GM19438 (cell line): ENCODE measurements around the gene ZNF516.

Experiments used
- ATAC-seq: cut with Tn5 transposase; IDR thresholded peaks from one replicate; pipeline ENCODE4 v1.9.1; 2021; ENCODE audit warnings: low read depth; ENCODE audit not compliant: unreplicated experiment

ZNF516 gene

DNA sequence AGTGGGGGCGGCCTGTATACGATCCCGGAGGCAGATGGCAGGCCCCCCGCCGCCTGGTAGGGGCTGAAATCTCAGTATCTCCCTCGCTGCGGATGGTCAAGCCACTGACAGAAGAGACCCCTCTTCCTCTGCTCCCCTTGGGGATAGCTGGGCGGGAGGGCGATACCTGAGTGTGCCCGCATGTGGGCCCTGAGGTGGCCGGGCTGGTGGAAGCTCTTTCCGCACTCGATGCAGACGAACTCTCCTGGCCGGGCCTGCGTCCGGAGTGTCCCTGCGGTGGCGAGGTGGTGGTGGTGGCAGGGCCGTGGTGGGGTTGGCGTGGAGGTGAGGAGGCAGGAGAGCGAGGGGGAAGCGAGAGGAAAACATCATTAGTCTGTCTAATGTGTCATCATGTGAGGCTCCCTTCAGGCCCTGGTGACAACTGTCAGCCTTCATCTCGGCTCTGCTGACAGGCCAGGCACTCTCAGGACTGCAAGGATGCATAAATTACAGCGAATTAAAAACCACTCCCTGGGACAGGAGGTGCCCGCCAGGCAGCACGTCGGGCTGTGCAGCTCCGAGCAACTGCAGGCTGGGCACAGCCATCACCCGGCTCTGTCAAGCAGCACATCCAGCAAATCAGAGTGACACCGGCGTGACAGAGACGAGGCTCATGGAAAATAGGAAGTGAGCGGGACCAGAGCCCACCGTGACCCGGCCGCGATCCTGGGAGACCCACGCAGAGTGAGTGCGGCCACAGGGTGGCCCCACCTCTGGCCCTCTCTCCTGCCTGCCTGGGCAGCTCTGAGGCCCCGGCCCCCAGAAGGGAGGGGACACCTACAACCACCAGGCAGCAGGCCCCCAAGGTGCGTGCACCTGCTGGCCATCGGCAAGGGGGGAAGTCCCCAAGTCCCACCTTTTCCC, 123.5 kb downstream of the ZNF516 start:
- no peak for ATAC-seq

DNA sequence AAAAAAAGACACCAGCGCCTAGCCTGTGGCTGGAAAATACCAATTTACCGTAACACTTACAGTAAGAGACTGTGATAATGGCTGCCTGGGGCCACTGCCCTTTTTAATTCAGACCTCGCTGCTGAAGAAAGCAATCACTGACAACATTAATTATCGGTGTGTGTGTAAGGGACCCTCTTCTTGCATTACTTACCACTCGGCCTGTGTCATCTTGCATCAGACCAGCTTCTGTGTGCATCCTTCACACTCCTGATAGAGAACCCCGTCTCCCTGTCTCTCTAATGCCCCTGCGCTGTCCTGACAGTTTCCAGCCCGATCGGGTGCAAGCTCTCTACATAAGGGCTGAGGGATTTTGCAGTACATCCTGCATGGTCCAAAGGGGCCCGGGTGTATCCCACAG, 124.4 kb downstream of the ZNF516 start:
- ATAC-seq = no peak

DNA sequence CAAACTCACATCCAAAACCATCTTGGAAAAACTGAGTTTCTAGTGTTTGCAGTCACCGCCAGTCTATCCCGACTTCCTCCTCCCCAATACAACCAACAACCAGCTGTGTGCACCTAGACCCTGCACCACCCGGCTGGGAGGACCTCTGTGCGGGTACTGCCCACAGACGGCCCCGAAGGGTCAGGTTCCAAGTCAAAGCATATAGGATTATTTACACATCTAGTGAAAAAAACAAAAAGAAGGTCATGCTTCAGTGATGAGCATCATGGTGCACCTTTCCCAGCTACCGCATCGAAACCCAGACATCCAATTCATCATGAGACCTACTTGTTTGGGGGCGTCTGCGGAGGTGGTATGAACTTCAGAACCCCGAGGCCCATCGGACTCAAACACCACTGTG, 124.8 kb downstream of the ZNF516 start:
- no peak for ATAC-seq

DNA sequence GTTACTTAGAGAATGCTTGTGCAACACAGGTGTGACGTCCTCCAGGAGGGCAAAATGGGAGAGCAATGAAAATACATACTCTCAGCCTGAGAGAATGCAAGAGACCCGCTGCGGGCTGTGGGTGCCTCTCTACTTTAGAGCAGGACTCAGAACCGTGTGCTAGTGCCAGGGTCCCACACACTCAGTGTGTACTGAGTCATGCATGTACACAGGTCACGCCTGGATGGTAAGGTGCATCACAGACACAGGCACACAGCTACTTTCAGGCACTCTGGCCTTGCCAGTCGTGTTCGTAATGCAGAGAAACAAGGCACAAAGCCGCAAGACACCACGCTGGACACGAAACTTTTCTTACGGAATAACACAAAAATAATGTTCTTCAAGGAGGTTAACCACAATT, 125.3 kb downstream of the ZNF516 start:
- no peak for ATAC-seq

GRCh38 chr18:76368976-76369375, 126.1 kb downstream of the ZNF516 start:
- ATAC-seq = no peak

DNA sequence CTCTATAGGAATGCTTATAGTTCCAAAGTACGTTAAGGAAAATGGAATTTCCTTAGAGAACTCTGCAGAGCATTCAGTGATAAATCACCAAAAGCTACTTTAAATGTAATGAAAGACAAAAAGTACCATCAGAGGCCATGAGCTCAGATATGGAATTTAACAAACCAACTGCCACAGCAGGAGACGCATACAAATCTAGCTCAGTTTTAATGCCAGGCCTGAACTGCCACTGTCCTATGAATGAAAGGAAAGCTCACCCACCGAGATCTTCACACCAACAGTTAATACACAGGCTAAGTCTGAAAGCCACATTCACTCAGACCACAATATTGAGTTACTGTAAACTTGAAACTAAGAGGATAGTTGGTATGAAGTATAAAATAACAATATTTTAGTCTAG, 126.8 kb downstream of the ZNF516 start:
- ATAC-seq = no peak

DNA sequence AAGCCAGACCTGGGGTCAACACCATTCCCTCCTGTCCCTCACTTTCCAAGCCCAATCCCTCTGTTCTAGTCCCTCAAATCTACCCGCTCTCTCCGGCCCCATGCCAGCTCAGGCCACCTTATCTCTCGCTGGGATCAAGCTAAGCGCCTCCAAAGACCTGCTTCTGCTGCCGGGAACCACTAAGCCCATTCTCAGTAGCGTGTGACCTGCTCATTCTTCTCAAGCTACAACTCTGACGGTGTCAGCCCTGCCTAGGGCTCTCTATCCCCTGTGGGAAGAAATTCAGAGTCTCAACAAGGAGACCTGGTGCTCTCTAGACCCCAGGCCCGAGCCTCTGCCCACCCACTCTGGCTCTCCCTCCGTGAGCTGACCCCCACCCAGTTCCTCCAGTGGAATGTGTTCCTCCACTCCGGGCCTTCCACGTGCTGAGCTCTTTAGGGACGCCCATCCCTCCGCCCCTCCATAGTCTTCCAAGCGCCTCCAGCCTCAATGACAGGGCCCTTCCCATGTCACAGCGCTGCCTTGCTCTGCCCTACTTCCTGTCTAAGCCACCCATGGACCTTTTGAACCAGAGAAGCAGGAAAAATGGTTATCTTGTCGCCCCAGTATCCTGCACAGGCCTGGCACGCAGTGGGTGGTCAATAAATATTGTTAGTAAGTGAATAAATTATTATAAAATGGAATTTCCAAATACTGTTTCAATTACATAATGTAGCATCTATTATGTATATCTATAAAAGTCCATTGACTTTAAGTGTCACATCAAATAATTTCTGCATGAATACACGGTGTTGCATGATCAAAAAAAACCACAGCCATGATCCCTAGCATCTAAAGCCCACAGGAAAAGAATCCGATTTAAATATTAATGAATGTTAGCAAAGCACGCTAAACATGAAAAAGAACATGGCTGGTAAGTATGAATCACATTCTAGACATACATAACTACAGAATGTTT, 127.6 kb downstream of the ZNF516 start:
- no peak for ATAC-seq

DNA sequence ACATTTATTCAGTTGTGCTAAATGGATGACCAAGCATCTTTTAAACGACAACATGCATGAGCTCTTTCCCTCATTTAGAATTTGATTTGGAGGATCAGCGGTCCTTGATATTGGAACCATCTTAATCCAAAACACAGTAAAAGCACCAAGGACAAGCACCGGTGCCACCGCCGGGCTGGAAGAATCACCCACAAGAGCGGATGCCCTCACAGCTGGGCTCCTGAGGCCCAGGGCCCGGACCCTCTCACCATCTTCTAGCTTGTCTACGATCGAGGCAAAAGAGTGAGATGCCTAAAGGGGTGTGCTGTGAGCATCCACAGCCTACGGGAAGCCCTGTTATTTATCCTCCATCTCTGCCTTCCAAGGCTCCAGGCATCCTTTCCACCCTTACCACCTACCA, 129.5 kb downstream of the ZNF516 start:
- no peak for ATAC-seq

- peak; percentile 93 for ATAC-seq
These were observed 130.5 kb downstream of the ZNF516 start for GRCh38 chr18:76364282-76365259.

GRCh38 chr18:76363436-76364120, 131.5 kb downstream of the ZNF516 start:
- ATAC-seq = no peak

DNA sequence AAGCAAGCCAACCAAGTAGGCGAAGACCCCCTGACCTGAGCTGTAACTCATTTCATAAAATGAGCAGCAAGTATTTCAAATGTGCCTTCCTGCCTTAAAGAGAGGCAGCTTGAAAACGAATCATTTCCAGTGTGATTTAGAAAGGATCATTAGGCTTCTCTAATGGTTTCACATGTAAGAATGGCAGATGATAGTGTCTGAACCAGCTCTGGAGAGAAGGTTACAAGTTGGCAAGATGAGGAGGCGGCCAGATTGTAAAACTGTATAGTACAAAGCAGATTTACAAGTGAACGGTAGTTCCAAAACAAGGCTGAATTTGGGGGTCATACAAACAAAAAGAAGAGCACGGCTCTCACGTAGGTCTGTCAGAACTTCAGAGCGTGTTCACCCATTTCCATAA, 132.4 kb downstream of the ZNF516 start:
- no peak for ATAC-seq

DNA sequence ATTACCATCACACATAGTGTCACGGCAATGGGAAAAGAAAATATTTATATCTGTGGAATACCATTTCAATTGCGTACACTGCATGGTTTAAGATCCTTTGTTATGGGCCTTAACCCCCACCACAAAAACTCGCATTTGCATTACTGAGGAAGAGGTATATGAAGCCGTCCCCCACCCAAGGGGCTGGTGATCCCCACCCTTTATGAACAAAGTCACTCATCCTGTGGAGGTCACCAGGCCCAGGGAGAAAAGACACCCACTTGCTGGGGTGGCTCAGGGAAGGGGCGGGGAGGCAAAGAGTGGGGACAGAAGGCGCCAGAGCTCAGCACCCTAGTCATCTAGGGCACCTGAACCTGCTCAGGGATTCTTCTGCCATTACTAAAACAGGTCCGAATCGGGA, 133.8 kb downstream of the ZNF516 start:
- ATAC-seq = no peak

GRCh38 chr18:76359909-76360308, 135.1 kb downstream of the ZNF516 start:
- no peak for ATAC-seq

DNA sequence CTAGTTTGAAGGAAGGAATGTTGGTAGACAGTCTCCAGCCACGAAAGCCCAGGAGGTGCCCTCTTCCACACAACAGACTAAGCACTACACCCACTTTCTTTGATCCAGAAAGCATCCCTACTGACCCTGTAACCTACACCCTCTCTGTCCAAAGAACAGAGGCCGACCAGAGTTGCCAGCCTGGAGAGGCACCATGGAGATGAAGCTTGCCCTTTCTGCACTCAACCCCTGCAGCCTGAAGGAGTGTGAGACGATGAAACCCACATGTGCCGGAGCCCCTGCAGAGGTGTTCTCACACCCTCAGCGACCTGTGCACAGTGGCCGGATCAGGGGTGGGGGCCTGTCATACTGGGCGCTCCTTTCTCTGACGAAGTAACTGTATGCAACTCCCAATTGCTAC, 136.3 kb downstream of the ZNF516 start:
- no peak for ATAC-seq

DNA sequence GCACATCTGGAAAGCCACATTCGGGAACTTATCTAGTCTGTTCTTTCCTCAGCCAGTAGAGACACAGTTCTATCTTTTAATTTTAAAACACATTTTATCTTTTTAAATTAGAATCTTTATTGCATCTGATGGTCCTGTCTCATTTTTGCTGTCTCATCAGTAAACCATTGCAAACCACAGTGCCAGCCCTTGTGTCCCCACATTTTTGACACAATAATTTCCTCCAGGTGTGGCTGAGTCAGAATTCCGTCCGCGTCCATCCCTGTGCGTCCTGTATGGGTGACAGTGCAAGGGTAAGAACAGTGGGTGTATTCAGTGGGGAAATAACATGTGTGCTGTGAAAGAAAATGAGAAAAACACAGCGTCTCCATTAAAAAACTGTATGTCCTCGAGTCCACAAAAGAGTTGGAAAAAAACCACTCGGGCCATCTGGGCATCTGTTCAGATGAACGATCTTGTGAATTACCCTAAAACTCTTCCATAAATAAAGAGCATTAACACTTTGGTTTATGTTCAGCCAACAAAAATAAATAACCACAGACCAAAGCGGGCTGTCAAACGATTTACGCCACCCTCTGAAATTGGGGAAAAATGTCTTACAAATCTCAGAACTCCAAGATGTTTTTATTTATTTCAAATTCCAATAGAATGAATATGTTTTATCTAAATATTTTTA, 137.3 kb downstream of the ZNF516 start:
- ATAC-seq = no peak

DNA sequence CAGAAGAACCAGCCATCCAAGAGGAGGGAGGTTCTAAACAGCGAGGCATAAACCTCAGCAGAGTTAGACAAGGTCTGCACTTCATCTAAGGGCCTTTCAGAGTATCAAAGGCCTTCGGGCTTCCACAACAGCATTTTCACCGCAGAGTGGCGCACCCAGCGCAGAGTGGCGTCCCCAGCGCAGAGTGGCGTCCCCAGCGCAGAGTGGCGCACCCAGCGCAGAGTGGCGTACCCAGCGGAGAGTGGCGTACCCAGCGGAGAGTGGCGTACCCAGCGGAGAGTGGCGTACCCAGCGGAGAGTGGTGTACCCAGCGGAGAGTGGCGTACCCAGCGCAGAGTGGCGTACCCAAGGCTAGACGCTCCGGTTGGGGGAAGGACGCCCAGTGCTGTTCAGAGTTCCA, 137.9 kb downstream of the ZNF516 start:
- no peak for ATAC-seq

- no peak for ATAC-seq
These were observed 138.4 kb downstream of the ZNF516 start for GRCh38 chr18:76356666-76357065.

GRCh38 chr18:76354348-76354747, 140.7 kb downstream of the ZNF516 start:
- no peak for ATAC-seq

DNA sequence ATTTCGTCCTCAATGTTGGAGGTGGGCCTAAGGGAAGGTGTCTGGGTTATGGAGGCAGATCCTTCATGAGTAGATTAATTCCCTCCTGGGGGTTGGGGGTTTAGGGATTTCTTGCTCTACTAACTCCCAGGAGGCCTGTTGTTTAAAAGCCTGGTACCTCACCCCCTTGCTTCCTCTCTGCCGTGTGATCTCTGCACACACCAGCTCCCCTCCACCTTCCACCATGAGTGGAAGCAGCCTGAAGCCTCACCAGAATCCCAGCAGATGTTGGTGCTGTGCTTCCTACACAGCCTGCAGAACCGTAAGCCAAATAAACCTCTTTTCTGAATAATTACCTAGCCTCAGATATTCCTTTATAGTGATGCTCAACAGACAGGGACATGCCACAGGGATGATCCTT, 141.5 kb downstream of the ZNF516 start:
- ATAC-seq = no peak
